ENCODE measurements around the gene NDUFC2.
"Not testable (repeated sequence)": the region's sequence is repeated elsewhere in the genome, so short reads cannot be mapped to it uniquely, and the experiment has no call there.

The NDUFC2 gene

GRCh38 chr11:78061088-78061920 is 18.4 kb downstream of the NDUFC2 start:
- H3K4me3 ChIP-seq (ENCODE audit: low read depth, low read length), result 0 out of 2 replicates have a peak overlapping the region, but pooled peaks have one; percentile 5
- TF ChIP-seq CTCF (IDR thresholded peaks at IDR 0.05; ENCODE audit: control insufficient read depth, extremely low read depth, insufficient read depth), result no peak
- DNase-seq (ENCODE audit: low read depth), result peak; percentile 94

- H3K4me3 ChIP-seq (ENCODE audit: low read depth, low read length), result no peak overlapping the region
- no peak for TF ChIP-seq CTCF (IDR thresholded peaks at IDR 0.05; ENCODE audit: control insufficient read depth, extremely low read depth, insufficient read depth)
Measured at GRCh38 chr11:78060533-78060932, 19.1 kb downstream of the NDUFC2 start.

GRCh38 chr11:78059749-78060328 is 19.8 kb downstream of the NDUFC2 start:
- DNase-seq (ENCODE audit: low read depth); H3K4me3 ChIP-seq (ENCODE audit: low read depth, low read length): not testable (repeated sequence)

More at GRCh38 chr11:78060533-78060932, 19.1 kb downstream of the NDUFC2 start:
- no peak for DNase-seq (ENCODE audit: low read depth)

- no peak for TF ChIP-seq CTCF (IDR thresholded peaks at IDR 0.05; ENCODE audit: control insufficient read depth, extremely low read depth, insufficient read depth)
- no peak overlapping the region for H3K4me3 ChIP-seq (ENCODE audit: low read depth, low read length)
- no peak for DNase-seq (ENCODE audit: low read depth)
Measured at GRCh38 chr11:78057462-78058055, 22.1 kb downstream of the NDUFC2 start.

GRCh38 chr11:78056093-78056492 is 23.6 kb downstream of the NDUFC2 start:
- TF ChIP-seq CTCF (IDR thresholded peaks at IDR 0.05; ENCODE audit: control insufficient read depth, extremely low read depth, insufficient read depth), result no peak
- DNase-seq (ENCODE audit: low read depth), result no peak
- H3K4me3 ChIP-seq (ENCODE audit: low read depth, low read length), result no peak overlapping the region

GRCh38 chr11:78054971-78055370 is 24.7 kb downstream of the NDUFC2 start:
- H3K4me3 ChIP-seq (ENCODE audit: low read depth, low read length), result no peak overlapping the region
- no peak for TF ChIP-seq CTCF (IDR thresholded peaks at IDR 0.05; ENCODE audit: control insufficient read depth, extremely low read depth, insufficient read depth)
- no peak for DNase-seq (ENCODE audit: low read depth)
